HG02763 (cell line): Measurements from ENCODE around the gene ATAD1.
"Not testable (repeated sequence)": the region's sequence is repeated elsewhere in the genome, so short reads cannot be mapped to it uniquely, and the experiment has no call there.

Experiments used
- ATAC-seq: cut with Tn5 transposase; IDR thresholded peaks from one replicate; pipeline ENCODE4 v1.9.1; 2021; ENCODE audit warnings: mild to moderate bottlenecking, moderate library complexity; ENCODE audit not compliant: unreplicated experiment

ATAD1 gene

GRCh38 chr10:87846711-87847110 lies 28.7 kb upstream of the ATAD1 start:
- ATAC-seq: not testable (repeated sequence)

GRCh38 chr10:87846023-87846422 lies 28.0 kb upstream of the ATAD1 start:
- no peak for ATAC-seq

- ATAC-seq: no peak
These were observed 27.6 kb upstream of the ATAD1 start for GRCh38 chr10:87845624-87845998.

GRCh38 chr10:87844837-87845623 lies 27.0 kb upstream of the ATAD1 start:
- no peak for ATAC-seq

GRCh38 chr10:87843714-87844113 lies 25.7 kb upstream of the ATAD1 start:
- no peak for ATAC-seq

- ATAC-seq: no peak
These were observed 24.9 kb upstream of the ATAD1 start for GRCh38 chr10:87842776-87843497.

- ATAC-seq: no peak
These were observed 24.2 kb upstream of the ATAD1 start for GRCh38 chr10:87842220-87842641.

GRCh38 chr10:87841186-87841585 lies 23.2 kb upstream of the ATAD1 start:
- no peak for ATAC-seq

GRCh38 chr10:87838650-87839049 lies 20.6 kb upstream of the ATAD1 start:
- no peak for ATAC-seq

- ATAC-seq: no peak
These were observed 19.4 kb upstream of the ATAD1 start for GRCh38 chr10:87837445-87837844.

GRCh38 chr10:87836098-87836497 lies 18.1 kb upstream of the ATAD1 start:
- ATAC-seq: no peak

- no peak for ATAC-seq
These were observed 12.1 kb upstream of the ATAD1 start for GRCh38 chr10:87829986-87830729.

- ATAC-seq: not testable (repeated sequence)
These were observed 11.0 kb upstream of the ATAD1 start for GRCh38 chr10:87829051-87829450.

- no peak for ATAC-seq
These were observed 9.7 kb upstream of the ATAD1 start for GRCh38 chr10:87827681-87828080.

GRCh38 chr10:87826653-87827052 lies 8.6 kb upstream of the ATAD1 start:
- no peak for ATAC-seq

- no peak for ATAC-seq
These were observed 1.2 kb upstream of the ATAD1 start for GRCh38 chr10:87819289-87819585.

GRCh38 chr10:87818505-87819288 lies 671 bp upstream of the ATAD1 start:
- ATAC-seq: peak; percentile 50

GRCh38 chr10:87816898-87817608 lies 973 bp downstream of the ATAD1 start:
- ATAC-seq: no peak

GRCh38 chr10:87816163-87816897 lies 1.7 kb downstream of the ATAD1 start:
- ATAC-seq: no peak
